PC-3 (cell line): Measurements from ENCODE around the gene EIF4EBP2. TPM values are rescaled to one million over a fixed set of nuclear protein-coding genes. Genes with fewer than 3 reads are reported as not detected.

Experiments used
- ATAC-seq: fragments of 200-7000 bp; cut with Tn5 transposase; 2 replicates; pipeline ENCODE4 v1.9.1; 2020; ENCODE audit warnings: mild to moderate bottlenecking, moderate library complexity
- BruUV-seq: library from RNA; stranded (reverse); fragments of 400-500 nt; replicated peaks from 2 replicates; lab custom pipeline; 2021; lab: Mats Ljungman, UMichigan
- CTCF ChIA-PET: fragments of 300-600 bp; sonication (Branson Sonifier 250); formaldehyde crosslinking; loops from one replicate; lab custom pipeline; 2022; ENCODE audit warnings: antibody characterized with exemption; lab: Charles Lee
- POLR2A ChIA-PET: fragments of 300-600 bp; sonication (Branson Sonifier 250); formaldehyde crosslinking; loops from one replicate; lab custom pipeline; 2022; ENCODE audit warnings: antibody characterized with exemption; ENCODE audit not compliant: unreplicated experiment; lab: Charles Lee
- DNase-seq: peaks from one replicate; pipeline ENCODE4 v3.0.0-alpha.2; 2015
- H2AFZ ChIP-seq: fragments of 300-600 bp; sonication (generic); 2 replicates; pipeline ENCODE4 v1.6.0; 2016; ENCODE audit warnings: antibody characterized with exemption, low read length
- H3F3A ChIP-seq: fragments of 300-600 bp; sonication (generic); one replicate; pipeline ENCODE4 v1.6.0; 2017; ENCODE audit warnings: antibody characterized with exemption, low read length, control low read depth, mild to moderate bottlenecking; ENCODE audit not compliant: unreplicated experiment
- H3K27ac ChIP-seq: fragments of 300-600 bp; sonication (generic); 2 replicates; pipeline ENCODE4 v1.5.1; 2016; ENCODE audit warnings: mild to moderate bottlenecking, low read length
- H3K27me3 ChIP-seq: fragments of 300-600 bp; sonication (generic); 2 replicates; pipeline ENCODE4 v1.6.1; 2016; ENCODE audit warnings: low read length, mixed read lengths
- H3K36me3 ChIP-seq: fragments of 300-600 bp; sonication (generic); 2 replicates; pipeline ENCODE4 v1.6.1; 2016; ENCODE audit warnings: low read depth, mixed run types, low read length, mixed read lengths
- H3K4me1 ChIP-seq: fragments of 300-600 bp; sonication (generic); 2 replicates; pipeline ENCODE4 v1.5.1; 2016; ENCODE audit warnings: low read length; ENCODE audit not compliant: insufficient read depth
- H3K4me2 ChIP-seq: fragments of 300-600 bp; sonication (generic); 2 replicates; pipeline ENCODE4 v1.6.0; 2016; ENCODE audit warnings: low read length
- H3K4me3 ChIP-seq: fragments of 300-600 bp; sonication (generic); 2 replicates; pipeline ENCODE4 v1.5.1; 2016; ENCODE audit warnings: mild to moderate bottlenecking, low read length, mixed read lengths
- H3K79me2 ChIP-seq: fragments of 300-600 bp; sonication (generic); 2 replicates; pipeline ENCODE4 v1.6.1; 2017; ENCODE audit warnings: low read length, mixed read lengths
- H3K9ac ChIP-seq: fragments of 300-600 bp; sonication (generic); 2 replicates; pipeline ENCODE4 v1.6.0; 2016; ENCODE audit warnings: mild to moderate bottlenecking, low read length
- H3K9me2 ChIP-seq: fragments of 300-600 bp; sonication (generic); replicated peaks from 2 replicates; pipeline ENCODE4 v1.6.1; 2016; ENCODE audit warnings: mixed run types, low read length, mixed read lengths
- H3K9me3 ChIP-seq: fragments of 300-600 bp; sonication (generic); 2 replicates; pipeline ENCODE4 v1.6.1; 2016; ENCODE audit warnings: low read length, mixed read lengths
- H4K20me1 ChIP-seq: fragments of 300-600 bp; sonication (generic); 2 replicates; pipeline ENCODE4 v1.6.1; 2016; ENCODE audit warnings: low read length, mixed read lengths
- CTCF ChIP-seq: fragments of 300-600 bp; sonication (generic); conservative IDR thresholded peaks from 2 replicates; pipeline ENCODE4 v1.5.1; 2017; ENCODE audit warnings: antibody characterized with exemption, low read depth, mild to moderate bottlenecking, low read length
- EZH2 ChIP-seq: fragments of 300-600 bp; sonication (generic); IDR thresholded peaks from one replicate; pipeline ENCODE4 v1.6.1; 2017; ENCODE audit warnings: antibody characterized with exemption, mild to moderate bottlenecking, low read length; ENCODE audit not compliant: unreplicated experiment
- EZH2phosphoT487 ChIP-seq: fragments of 300-600 bp; sonication (generic); IDR thresholded peaks from 2 replicates; pipeline ENCODE4 v1.6.1; 2018; ENCODE audit warnings: mild to moderate bottlenecking, antibody characterized with exemption, low read length, borderline replicate concordance
- intact Hi-C: fragments of 100-400 bp; cut with micrococcal nuclease; formaldehyde crosslinking; loops from 2 replicates; pipeline ENCODE4 v1.9.0; 2023
- total RNA-seq: library from RNA; depleted of rRNA; stranded (reverse); fragments of >200 nt; gene quantifications from 2 replicates; pipeline ENCODE4 v1.2.3, GENCODE V29; 2014

Gene EIF4EBP2
- total RNA-seq, 1 experiment from 2014 or later = 29.2 TPM

- no peaks in the 10 kb centered on the region for H3K27me3 ChIP-seq
- POLR2A ChIA-PET = no interaction called here
These were observed 55.3 kb downstream of the EIF4EBP2 start for GRCh38 chr10:70459061-70459773.

DNA sequence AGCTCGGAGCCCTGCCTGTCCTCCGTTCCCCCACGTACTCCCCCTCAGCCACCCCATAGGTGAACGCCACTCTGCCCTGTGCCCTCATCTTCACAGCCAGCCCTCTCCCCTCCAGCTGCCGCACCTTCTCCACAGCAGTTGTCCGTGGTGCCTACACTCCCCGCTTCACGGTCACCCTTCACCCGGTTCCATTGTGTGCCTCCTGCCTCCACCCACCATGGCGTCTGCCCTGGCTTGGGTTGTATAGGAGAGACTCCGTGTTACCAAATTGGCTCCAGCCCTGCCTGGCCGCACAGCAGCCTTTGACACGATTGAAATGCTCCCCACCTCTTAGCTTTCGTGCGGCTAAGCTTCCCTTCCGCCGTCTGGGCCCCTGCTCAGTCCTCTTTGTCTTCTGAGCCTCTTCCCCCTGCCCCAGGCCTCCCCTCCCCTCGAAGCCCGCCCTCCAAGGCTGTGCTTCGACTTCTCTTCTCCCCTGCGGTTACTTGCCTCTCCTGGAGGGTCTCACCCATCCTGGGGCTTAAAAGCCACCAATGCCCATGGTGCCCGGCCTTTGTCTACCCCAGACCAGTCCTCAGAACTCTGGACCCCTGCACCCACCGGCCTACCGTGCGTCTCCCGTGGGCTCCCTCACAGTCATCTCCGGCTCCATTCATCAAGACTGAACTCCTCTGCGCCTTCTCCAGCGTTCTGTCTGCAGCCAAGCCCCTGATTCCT lies 56.0 kb downstream of the EIF4EBP2 start:
- intact Hi-C loops = no loop called here
- Histone ChIP-seq H3K27me3 (no peaks in the 10 kb centered on the region), H3K9ac (no peak overlapping the region), H3K36me3 (no peaks in the 10 kb centered on the region), H3K27ac (no peak overlapping the region), H4K20me1 (no peaks in the 10 kb centered on the region), H3K9me3 (no peaks in the 10 kb centered on the region), H2AFZ (no peak overlapping the region), H3K4me2 (no peak overlapping the region), H3F3A (no peaks in the 10 kb centered on the region), H3K4me1 (peaks cover 27% of the 10 kb centered on the region), H3K4me3 (no peak overlapping the region), H3K9me2 (no peaks in the 10 kb centered on the region), H3K79me2 (no peaks in the 10 kb centered on the region)
- TF ChIP-seq EZH2phosphoT487 (no peak), CTCF (no peak), EZH2 (no peak)
- ChIA-PET POLR2A (no interaction called here), CTCF (interaction anchor here (2.8 kb wide), 1 partner anchor 83 kb away, joined by 14 read pairs; no protein-coding TSS in a partner anchor)
- ATAC-seq = no peak
- BruUV-seq = no TSS peak
- no peak for DNase-seq

More at GRCh38 chr10:70459061-70459773, 55.3 kb downstream of the EIF4EBP2 start:
- DNase-seq (no peak), ATAC-seq (no peak)
- BruUV-seq = no TSS peak
- CTCF ChIA-PET = no interaction called here
- Histone ChIP-seq H4K20me1 (no peaks in the 10 kb centered on the region), H3K9me2 (no peaks in the 10 kb centered on the region), H3K9ac (no peak overlapping the region), H3F3A (no peaks in the 10 kb centered on the region), H3K4me3 (no peak overlapping the region), H3K9me3 (no peaks in the 10 kb centered on the region), H3K79me2 (no peaks in the 10 kb centered on the region), H3K36me3 (no peaks in the 10 kb centered on the region), H3K4me1 (peaks cover 27% of the 10 kb centered on the region), H3K4me2 (no peak overlapping the region), H2AFZ (no peak overlapping the region), H3K27ac (no peak overlapping the region)
- intact Hi-C loops = no loop called here
- TF ChIP-seq EZH2phosphoT487 = no peak
- no peak for TF ChIP-seq CTCF
- no peak for TF ChIP-seq EZH2
